Measurements from ENCODE around the gene RASSF1.
A peak's percentile ranks its signal among the peaks of the same experiment; 100 is the strongest.
"Not testable (repeated sequence)": the region's sequence is repeated elsewhere in the genome, so short reads cannot be mapped to it uniquely, and the experiment has no call there.

RASSF1 gene

DNA sequence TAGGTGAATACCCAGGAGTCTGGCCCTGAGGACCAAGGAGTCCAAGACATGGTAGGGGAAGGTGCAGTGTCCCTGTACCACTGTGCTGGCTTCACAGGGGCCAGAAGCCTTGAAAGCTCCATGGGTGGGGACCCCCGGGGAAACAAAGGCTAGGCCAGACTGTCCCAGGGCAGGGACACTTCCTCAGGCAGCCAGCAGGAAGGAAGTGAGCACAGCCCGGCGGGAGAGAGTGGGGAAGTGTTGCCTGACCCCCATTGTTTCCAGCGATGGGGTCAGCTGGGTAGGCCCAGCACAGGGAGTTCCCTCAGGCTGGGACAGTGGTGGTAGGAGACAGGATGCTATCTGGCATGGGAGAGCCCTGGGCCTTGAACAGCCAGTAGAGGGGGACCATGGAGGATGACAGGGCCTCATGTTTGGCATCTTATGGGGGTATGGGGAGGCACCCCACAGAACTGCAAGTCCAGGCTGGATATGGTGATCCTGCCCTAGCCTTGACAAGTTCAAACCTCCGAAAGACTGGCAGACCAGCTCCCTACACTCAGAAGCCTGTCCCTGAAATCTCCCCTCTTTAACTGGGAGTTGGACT lies 16.9 kb downstream of the RASSF1 start:
- no peak for DNase-seq (ENCODE audit: low read depth, low spot score)

- DNase-seq (ENCODE audit: low read depth, low spot score), result no peak
These were observed 17.5 kb downstream of the RASSF1 start for GRCh38 chr3:50323092-50323600.

DNA sequence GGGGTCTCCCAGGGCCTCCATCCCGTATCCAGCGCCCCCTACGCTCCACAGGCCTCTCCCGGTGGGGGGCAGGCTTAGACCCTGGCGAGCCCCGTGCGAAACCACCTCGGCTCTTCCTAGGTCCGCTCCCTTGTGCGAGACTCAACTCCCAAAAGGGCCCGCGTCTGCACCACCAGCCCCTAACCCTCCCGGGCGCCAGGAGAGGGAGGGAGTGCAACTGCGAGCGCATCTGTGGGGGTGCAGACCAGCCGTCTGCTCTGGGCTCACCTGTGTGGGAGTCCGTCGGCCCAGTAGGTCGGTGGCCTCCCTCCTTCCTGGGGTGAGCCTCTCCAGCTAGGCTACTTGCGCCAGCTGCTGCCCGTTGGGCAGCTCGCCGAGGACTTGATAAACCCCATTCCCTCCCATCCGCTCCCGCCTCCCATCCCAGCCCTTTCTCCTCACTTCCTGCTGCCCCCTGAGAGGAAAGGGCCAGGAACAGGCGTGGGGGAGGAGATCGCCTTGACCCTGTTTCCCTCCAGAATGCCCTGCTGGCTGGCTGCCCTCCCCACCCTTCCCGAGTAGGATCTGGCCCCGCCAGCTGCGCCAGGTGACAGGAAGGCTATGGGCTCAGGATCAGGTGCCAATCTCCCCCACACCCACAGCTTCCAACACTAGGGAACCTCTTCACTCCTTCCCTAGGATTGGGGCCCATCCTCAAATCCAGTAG lies 18.1 kb downstream of the RASSF1 start, which contains the start of gene HYAL2:
Gene HYAL2, minus strand, starts transcription at position 360 of the 706 bp plus-strand sequence. CDS start 2,256 bp downstream, outside the sequence.
- DNase-seq (ENCODE audit: low read depth, low spot score), result no peak

DNA sequence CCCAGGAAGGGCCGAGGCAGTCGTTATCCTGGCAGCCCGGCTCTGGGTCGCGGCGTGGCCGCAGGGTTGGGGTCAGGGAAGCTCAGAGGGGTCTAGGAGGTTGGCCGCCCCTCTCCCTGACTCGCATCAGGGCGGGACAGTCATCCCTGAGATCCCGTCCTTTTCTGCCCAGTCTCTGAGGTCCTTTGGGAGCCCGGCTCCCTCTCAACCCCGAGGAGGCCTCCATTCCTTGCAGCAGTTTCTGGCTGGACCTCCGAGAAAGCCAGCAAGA lies 18.6 kb downstream of the RASSF1 start:
- DNase-seq (ENCODE audit: low read depth, low spot score), result no peak

GRCh38 chr3:50321336-50322114 lies 19.1 kb downstream of the RASSF1 start:
- DNase-seq (ENCODE audit: low read depth, low spot score), result peak; percentile 72

GRCh38 chr3:50320853-50321335 lies 19.7 kb downstream of the RASSF1 start:
- DNase-seq (ENCODE audit: low read depth, low spot score), result no peak

DNA sequence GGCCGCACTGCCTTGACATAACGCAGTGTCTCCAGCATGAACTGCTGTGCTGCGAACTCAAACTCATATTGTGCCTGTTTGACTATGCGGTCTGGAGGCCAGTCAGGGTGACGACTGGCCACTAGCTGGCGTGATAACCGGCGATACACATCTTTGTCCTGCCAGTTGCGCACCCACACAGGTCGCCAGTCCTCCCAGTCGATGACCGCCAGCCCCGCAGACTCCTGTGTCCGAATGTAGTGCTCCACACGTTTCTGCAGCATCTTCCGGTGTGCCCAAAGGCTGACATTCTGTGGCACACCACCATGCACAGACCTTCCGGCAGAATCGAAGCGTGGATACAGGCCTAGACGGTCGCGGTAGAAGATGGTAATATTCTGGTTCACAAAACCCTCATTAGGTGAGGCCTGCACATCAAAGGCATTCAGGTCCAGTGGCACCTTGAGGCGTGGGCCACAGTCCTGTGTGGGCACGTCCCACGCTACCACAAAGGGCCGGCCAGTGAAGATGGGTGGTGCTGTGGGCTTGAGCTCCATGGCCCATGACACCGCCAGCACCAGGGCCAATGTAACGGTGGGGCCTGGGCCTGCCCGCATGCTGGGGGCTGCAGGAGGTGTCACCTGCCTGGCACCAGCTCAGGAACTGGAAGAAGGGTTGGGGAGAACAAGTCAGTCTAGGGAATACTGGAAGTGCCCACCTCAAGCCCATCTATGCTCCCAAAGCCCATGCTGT lies 20.6 kb downstream of the RASSF1 start:
- no peak for DNase-seq (ENCODE audit: low read depth, low spot score)

- DNase-seq (ENCODE audit: low read depth, low spot score), result no peak
These were observed 21.3 kb downstream of the RASSF1 start for GRCh38 chr3:50319181-50319893.

DNA sequence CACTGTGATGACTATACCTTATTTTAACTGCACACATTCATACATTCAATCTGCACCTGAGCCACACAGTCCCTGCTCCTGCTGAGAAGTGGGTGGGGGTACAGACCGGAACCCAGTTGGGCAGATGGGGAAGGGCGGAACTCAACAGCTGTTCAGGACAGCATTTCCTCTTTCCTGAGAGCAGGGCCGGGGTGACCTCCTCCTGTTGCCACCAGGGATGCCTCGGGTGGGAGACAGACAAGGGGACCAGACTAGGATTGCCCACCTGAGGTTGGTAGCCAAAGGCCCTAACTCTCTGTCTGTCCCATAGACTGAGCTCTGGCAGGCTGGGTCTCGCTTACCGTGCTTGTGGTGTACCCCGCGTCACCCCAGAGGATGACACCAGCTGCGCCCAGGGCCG lies 22.0 kb downstream of the RASSF1 start:
- no peak for DNase-seq (ENCODE audit: low read depth, low spot score)

GRCh38 chr3:50318163-50318562 lies 22.5 kb downstream of the RASSF1 start:
- no peak for DNase-seq (ENCODE audit: low read depth, low spot score)

GRCh38 chr3:50317300-50317699 lies 23.3 kb downstream of the RASSF1 start:
- DNase-seq (ENCODE audit: low read depth, low spot score), result no peak

DNA sequence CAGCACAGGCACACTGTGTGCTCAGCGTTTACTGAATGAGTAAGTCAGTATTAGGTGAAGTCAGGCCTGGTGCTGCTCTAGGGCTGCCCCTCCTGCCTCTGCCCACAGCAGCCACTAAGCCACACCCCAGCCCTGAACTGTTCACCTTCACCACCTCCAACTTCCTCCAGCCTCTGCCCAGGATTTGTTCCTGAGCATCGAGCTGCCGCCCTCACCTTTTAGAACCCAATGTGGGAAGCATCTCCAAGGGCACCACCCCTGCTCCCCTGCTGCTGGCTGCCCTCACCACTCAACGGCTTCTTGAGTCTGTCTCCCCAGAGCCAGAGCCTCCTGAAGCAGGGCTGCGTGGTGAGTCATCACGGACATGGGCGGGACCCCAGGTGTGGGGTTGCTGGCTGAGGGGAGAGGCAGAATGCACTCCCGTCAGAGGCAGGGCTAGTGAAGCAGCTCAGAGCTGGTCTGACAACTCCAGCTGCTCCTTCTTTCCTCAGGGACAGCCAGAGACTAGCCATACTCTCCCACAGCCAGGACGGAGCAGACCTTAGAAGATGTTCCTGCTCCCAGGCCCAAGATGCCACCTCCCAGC lies 23.9 kb downstream of the RASSF1 start:
- no peak for DNase-seq (ENCODE audit: low read depth, low spot score)

DNA sequence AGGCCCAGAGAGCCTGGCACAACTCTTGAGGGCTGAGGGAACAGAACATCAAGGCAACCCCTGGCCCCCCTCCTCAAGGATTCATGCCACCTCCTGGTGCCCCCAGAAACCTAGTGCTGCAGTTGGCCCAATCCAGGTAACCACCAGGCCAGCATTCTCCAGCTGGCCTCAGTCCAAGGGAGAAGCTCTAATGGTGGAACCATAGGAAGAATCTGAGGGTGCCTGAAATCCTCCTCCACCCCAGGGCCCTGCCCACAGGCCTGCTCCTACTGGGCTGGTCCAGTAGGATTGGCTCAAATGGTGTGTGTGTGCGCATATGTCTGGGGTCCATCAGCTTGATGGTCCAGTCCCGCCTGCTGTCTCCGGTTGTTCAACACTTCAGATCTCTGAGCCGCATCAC lies 25.8 kb downstream of the RASSF1 start:
- no peak for DNase-seq (ENCODE audit: low read depth, low spot score)

DNA sequence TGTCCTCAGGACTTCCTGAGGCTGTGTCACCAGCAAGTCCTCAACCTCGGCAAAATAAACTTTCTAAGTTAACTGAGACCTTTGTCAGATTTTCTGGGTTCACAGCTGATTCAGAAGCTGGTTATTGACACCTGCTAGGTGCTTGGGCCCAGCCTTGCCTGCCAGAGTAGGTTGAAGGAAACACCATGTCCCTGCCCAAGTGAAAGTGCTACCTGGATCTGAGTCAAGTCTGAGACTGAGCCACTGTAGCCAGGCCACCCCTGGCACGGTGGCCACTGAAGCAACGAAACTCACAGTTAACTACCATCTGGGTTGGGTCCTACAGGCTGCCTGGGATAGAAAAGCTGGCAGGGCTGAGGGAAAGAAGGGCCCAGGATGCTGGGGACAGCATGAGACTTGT lies 26.3 kb downstream of the RASSF1 start:
- DNase-seq (ENCODE audit: low read depth, low spot score), result no peak

DNA sequence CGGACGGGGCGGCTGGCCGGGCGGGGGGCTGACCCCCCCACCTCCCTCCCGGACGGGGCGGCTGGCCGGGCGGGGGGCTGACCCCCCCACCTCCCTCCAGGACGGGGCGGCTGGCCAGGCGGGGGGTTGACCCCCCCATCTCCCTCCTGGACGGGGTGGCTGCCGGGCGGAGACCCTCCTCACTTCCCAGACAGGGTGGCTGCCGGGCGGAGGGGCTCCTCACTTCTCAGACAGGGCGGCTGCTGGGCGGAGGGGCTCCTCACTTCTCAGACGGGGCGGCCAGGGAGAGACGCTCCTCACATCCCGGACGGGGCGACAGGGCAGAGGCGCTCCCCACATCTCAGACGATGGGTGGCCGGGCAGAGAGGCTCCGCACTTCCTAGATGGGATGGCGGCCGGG lies 28.6 kb downstream of the RASSF1 start:
- not testable (repeated sequence) for DNase-seq (ENCODE audit: low read depth, low spot score)

GRCh38 chr3:50304601-50305000 lies 36.0 kb downstream of the RASSF1 start:
- no peak for DNase-seq (ENCODE audit: low read depth, low spot score)

- DNase-seq (ENCODE audit: low read depth, low spot score), result no peak
These were observed 37.4 kb downstream of the RASSF1 start, which contains the start of gene HYAL1 for GRCh38 chr3:50303013-50303815. Gene HYAL1 (minus strand): TSS chr3:50303574. CDS start chr3:50302956, 618 bp downstream.

DNA sequence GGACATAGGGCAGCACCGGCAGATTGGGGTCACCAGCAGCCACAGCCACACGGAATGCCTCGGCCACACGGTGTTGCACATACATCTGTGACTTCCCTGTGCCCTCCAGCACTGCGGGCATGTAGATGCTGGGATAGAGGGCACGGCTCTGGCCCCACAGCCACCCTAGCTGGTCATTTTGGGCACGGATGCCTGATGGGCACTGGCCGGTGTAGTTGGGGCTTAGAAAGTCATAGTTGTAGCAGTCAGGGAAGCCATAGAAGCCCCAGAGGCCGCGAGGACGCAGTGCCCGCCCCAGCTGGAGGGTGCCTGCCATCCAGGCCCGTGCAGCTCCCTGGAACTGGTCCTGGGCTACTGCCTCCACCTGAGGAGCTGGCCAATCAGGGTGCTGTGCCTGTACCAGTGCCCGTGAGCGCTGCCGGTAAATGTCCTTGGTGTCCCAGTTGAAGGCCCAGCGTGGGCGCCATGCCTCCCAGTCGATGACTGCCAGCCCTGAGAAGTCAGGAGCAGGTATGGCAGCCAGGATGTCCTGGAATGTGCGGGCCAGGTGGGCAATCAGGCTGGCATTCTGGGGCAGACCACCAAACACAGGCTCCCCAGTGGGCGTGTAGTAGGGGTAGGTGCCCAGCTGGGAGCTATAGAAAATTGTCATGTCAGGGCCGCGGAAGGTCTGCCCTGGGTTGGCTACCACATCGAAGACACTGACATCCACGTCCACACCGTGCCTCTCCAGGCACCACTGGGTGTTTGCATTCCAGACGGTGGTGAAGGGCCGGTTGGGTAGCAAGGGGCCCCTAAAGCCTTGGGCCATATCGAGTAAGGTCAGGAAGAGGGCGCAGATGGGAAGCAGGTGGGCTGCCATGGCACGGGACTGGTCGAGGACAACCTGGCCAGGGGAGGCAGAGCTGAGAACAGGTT lies 38.3 kb downstream of the RASSF1 start:
- DNase-seq (ENCODE audit: low read depth, low spot score), result no peak

Measured in smooth muscle cell of the brain vasculature (primary cell).